ENCODE data around the gene TMEM263. TPM values are rescaled to one million over a fixed set of nuclear protein-coding genes. Genes with fewer than 3 reads are reported as not detected.

TMEM263 gene
- total and polyA plus RNA-seq, 2 of the 13 experiments (the other 11 are each of a cell fraction or from before 2014, with no cell fraction given): 25.9 to 58.6 TPM

DNA sequence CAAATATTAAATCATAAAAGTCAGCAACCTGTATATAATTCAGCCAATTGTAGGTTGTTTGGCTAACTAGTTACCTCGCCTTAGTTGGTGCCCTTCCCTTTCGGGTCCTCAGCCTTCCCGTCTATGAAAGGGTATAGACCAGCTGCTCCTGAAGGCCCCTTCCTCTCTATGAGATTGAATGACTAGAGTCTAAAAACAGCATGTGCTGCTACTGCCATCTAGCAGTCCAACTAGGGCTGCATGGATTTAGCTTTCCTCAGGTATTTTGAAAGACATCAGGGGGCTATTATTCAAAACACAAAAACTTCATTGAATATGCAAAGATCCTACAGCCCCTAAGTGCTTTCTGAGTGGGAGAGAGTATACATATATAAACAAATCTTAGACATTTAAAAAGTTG is 37.0 kb upstream of the TMEM263 start:
- FAIRE-seq: peak; percentile 42
- intact Hi-C loops (cut with micrococcal nuclease; ENCODE audit: unreplicated experiment): loop anchor here (1.0 to 5.0 kb wide), 2 partner anchors 236 to 532 kb away; no protein-coding TSS in a partner anchor

More for the DNA sequence above, 37.0 kb upstream of the TMEM263 start:
- Histone ChIP-seq H3K79me2 (ENCODE audit: insufficient read depth, low read length) (no peaks in the 10 kb centered on the region), H3K9me3 (ENCODE audit: low read length) (no peaks in the 10 kb centered on the region; the same call in 1 of the 2 replicates), H3K4me1 (ENCODE audit: insufficient read depth, low read length) (no peaks in the 10 kb centered on the region), H3K36me3 (replicated peaks in 1 of 2; ENCODE audit: control insufficient read depth in 1 of 2, insufficient read depth in 2 of 2, low read length in 2 of 2) (no peaks in the 10 kb centered on the region), H3K27ac (ENCODE audit: extremely low read length, insufficient read depth, low read length) (no peak overlapping the region), H2AFZ (ENCODE audit: low read length) (no peak overlapping the region), H3K9ac (ENCODE audit: insufficient read depth, low read depth, low read length) (no peak overlapping the region), H4K20me1 (ENCODE audit: insufficient read depth, low read length) (no peaks in the 10 kb centered on the region), H3K27me3 (ENCODE audit: control insufficient read depth in 1 of 2, insufficient read depth in 2 of 2, low read length in 2 of 2) (no peaks in the 10 kb centered on the region; a peak in 1 of 5 replicates), H3K4me2 (ENCODE audit: low read depth, low read length) (no peak overlapping the region), H3K4me3 (replicated peaks in 1 of 3; ENCODE audit: insufficient read depth in 1 of 3, low read depth in 2 of 3, low read length in 3 of 3) (no peak overlapping the region)
- in situ Hi-C loops (cut with HindIII; ENCODE audit: extremely low pct_ligation_motif_present, low pct_unique_long_range_greater_than_20kb): loop anchor here (5.0 kb wide), 1 partner anchor 531 kb away; no protein-coding TSS in a partner anchor
- peak; percentile 70 for ATAC-seq
- peak; percentile 30 for DNase-seq (ENCODE audit: low spot score)
- ChIA-PET POLR2A (interaction anchor here (2.2 kb wide), 1 partner anchor 561 kb away, joined by 13 read pairs; the partner anchor contains the start of gene POLR3B), CTCF (ENCODE audit: low intra/inter-chr PET ratio, low total read pairs) (interaction anchor here (1.5 to 3.2 kb wide), 2 partner anchors 77 to 532 kb away, joined by 4 to 31 read pairs; no protein-coding TSS in a partner anchor)
- 2% methylated on average over 3 of the region's 3 CpGs for WGBS (ENCODE audit: low lambda C conversion rate)
- TF ChIP-seq SMC3 (IDR thresholded peaks at IDR 0.05; ENCODE audit: low read length) (peak; percentile 64), STAG1 (CRISPR knock-in tag; IDR thresholded peaks at IDR 0.05) (peak; percentile 88), ZC3H13 (CRISPR knock-in tag; IDR thresholded peaks at IDR 0.05) (no peak), GABPA (IDR thresholded peaks at IDR 0.05; ENCODE audit: low read depth, low read length) (no peak), GABPA (CRISPR knock-in tag; IDR thresholded peaks at IDR 0.05; ENCODE audit: low read depth) (0 out of 2 replicates have a peak, but pooled peaks have one; percentile 14), CREB1 (IDR thresholded peaks at IDR 0.05) (no peak), CREB1 (CRISPR knock-in tag; IDR thresholded peaks at IDR 0.05) (0 out of 2 replicates have a peak, but pooled peaks have one; percentile 17), RAD21 (CRISPR knock-in tag; IDR thresholded peaks at IDR 0.05) (peak; percentile 61; the same call in 1 of the 2 replicates), ZBTB7A (CRISPR knock-in tag; IDR thresholded peaks at IDR 0.05) (no peak)
- TF ChIP-seq, protein P1, sequence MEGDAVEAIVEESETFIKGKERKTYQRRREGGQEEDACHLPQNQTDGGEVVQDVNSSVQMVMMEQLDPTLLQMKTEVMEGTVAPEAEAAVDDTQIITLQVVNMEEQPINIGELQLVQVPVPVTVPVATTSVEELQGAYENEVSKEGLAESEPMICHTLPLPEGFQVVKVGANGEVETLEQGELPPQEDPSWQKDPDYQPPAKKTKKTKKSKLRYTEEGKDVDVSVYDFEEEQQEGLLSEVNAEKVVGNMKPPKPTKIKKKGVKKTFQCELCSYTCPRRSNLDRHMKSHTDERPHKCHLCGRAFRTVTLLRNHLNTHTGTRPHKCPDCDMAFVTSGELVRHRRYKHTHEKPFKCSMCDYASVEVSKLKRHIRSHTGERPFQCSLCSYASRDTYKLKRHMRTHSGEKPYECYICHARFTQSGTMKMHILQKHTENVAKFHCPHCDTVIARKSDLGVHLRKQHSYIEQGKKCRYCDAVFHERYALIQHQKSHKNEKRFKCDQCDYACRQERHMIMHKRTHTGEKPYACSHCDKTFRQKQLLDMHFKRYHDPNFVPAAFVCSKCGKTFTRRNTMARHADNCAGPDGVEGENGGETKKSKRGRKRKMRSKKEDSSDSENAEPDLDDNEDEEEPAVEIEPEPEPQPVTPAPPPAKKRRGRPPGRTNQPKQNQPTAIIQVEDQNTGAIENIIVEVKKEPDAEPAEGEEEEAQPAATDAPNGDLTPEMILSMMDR (CRISPR knock-in tag; IDR thresholded peaks at IDR 0.05): peak; percentile 78
- no TSS peak for BruUV-seq (replicated peaks)
